Erythroblast (primary cell): Measurements from ENCODE around the gene SLC37A4.
"Not testable (repeated sequence)": the region's sequence is repeated elsewhere in the genome, so short reads cannot be mapped to it uniquely, and the experiment has no call there.

Experiments used
- DNase-seq, 2 experiments: peaks; one replicate each; lab custom pipeline; 2025; lab: John Stamatoyannopoulos, UW
- GATA1 ChIP-seq: IDR thresholded peaks from 2 replicates; pipeline ENCODE4 v1.6.1; 2011; ENCODE audit warnings: low read depth, mild to moderate bottlenecking, control low read depth, low read length, moderate library complexity
- POLR2A ChIP-seq: IDR thresholded peaks from 2 replicates; pipeline ENCODE4 v1.6.1; 2011; ENCODE audit warnings: mild to moderate bottlenecking, low read length

SLC37A4 gene

GRCh38 chr11:118996926-118997626, 33.6 kb downstream of the SLC37A4 start:
- TF ChIP-seq POLR2A (no peak), GATA1 (no peak)
- DNase-seq = peak; percentile 47 to 60

GRCh38 chr11:118991486-118992038, 39.1 kb downstream of the SLC37A4 start:
- not testable (repeated sequence) for DNase-seq

GRCh38 chr11:118988280-118988679, 42.4 kb downstream of the SLC37A4 start:
- TF ChIP-seq GATA1 (no peak), POLR2A (no peak)
- DNase-seq = no peak

DNA sequence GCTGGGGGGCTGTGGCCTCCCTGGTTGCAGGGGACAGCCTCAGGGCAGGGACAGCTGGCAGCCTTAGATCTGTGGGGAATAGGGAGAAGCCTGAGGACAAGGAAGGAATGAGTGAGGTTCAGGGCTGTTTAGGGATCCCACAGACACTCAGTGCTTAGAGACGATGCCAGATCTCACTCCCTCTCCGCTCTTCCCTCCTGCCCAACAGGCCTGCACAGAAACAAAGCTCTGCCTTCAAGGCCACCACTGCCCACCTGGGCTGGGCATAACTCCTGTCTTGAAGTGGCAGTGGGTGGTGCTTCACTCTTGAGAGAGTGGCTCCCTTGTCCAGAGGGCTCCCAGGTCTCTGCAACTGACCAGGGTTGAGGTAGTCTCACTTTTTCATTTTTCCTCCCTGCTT, 45.9 kb downstream of the SLC37A4 start:
- TF ChIP-seq POLR2A (no peak), GATA1 (no peak)
- no peak for DNase-seq

GRCh38 chr11:118984337-118984736, 46.3 kb downstream of the SLC37A4 start:
- not testable (repeated sequence) for DNase-seq

GRCh38 chr11:118980191-118980881, 50.3 kb downstream of the SLC37A4 start:
- peak; percentile 42 for DNase-seq
- TF ChIP-seq POLR2A (no peak), GATA1 (no peak)

DNA sequence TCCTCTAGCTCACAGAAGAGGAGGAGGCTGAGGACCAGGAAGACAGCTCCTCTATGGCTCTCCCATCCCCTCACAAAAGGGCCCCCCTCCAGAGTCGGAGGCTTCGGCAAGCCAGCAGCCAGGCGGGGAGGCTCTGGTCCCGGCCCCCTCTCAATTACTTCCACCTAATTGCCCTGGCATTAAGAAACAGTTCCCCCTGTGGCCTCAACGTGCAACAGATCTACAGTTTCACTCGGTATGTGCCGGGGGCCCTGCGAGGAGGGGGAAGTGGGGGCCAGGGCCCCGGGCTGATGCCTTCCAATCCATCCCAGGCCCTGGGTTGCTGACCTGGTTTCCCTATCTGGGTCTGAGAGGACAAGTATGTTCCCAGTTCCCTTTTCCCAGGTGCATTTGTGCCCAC, 51.2 kb downstream of the SLC37A4 start:
- DNase-seq = no peak
- TF ChIP-seq GATA1 (no peak), POLR2A (no peak)

DNA sequence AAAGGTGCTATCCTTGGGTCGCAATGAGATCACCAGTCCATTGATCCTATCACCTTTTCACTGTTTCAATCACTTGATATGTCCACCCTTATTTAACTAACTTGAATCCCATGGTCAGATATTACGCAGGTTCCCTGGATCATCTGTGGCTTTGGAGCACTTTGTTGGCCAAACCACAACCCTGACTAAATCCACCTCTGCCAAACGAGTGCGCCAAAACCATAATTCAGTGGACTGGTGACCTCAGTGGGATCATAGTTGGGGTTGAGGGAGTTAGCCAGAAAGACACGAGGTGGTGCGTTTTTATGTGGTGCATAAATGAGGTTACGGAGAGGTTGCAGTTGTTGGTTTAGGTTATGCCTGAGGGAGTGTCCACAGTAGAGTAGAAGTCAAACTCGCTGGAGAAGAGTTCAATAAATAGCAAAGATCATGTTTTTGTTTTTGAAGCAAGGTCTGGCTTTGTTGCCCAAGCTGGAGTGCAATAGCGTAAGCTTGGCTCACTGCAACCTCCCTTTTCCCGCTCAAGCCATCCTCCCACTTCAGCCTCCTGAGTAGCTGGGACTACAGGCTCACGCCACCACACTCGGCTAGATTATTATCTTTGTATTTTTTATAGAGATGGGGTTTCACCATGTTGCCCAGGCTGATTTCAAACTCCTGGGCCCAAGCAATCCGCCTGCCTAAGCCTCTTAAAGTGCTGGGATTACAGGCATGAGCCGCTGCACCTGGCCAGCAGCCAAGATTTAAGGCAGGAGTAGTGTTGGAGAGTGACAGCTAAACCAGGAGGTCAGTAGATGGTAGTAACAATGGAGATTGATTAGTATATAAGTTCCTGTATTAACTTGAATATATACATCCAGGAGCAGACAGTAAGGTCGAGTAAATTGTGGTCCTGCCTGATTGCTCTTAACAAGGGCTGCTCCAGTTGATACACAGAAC, 54.6 kb downstream of the SLC37A4 start:
- TF ChIP-seq POLR2A = no peak
- TF ChIP-seq GATA1 = no peak
- no peak for DNase-seq
